GM12878 (cell line): ENCODE data around the gene SDCCAG8. TPM values are rescaled to one million over a fixed set of nuclear protein-coding genes. Genes with fewer than 3 reads are reported as not detected.
A peak's percentile ranks its signal among the peaks of the same experiment; 100 is the strongest.

Experiments
- ATAC-seq: fragments of 200-7000 bp; cut with Tn5 transposase; 3 replicates; pipeline ENCODE4 v1.9.1; 2020; ENCODE audit warnings: mild to moderate bottlenecking, moderate library complexity
- BruUV-seq: library from RNA; stranded (reverse); fragments of 400-500 nt; replicated peaks from 2 replicates; lab custom pipeline; 2021; lab: Mats Ljungman, UMichigan
- CTCF ChIA-PET: fragments of 300-600 bp; sonication (Branson Sonifier 250); formaldehyde crosslinking; extraction: SDS; loops from one replicate; lab custom pipeline; 2021; ENCODE audit warnings: inconsistent platforms; lab: Yijun Ruan, JAX
- POLR2A ChIA-PET: fragments of 350-600 bp; formaldehyde crosslinking; extraction: SDS; loops from one replicate; lab custom pipeline; 2021; ENCODE audit warnings: inconsistent platforms; lab: Charles Lee
- RAD21 ChIA-PET: fragments of 300-600 bp; sonication (Branson Sonifier 250); formaldehyde crosslinking; loops from one replicate; lab custom pipeline; 2023; ENCODE audit warnings: antibody characterized with exemption; ENCODE audit not compliant: unreplicated experiment; lab: Charles Lee
- SMC1A ChIA-PET: fragments of 300-600 bp; sonication (Branson Sonifier 250); formaldehyde crosslinking; loops from one replicate; lab custom pipeline; 2023; ENCODE audit not compliant: unreplicated experiment, uncharacterized antibody; lab: Charles Lee
- DNase-seq: peaks from one replicate; pipeline ENCODE4 v3.0.0-alpha.2; 2011; ENCODE audit warnings: low read depth, low spot score
- FAIRE-seq: peaks from 3 replicates; lab custom pipeline; 2011; peaks lifted over from hg19 to GRCh38; lab: Jason Lieb, UNC
- H2AFZ ChIP-seq: 2 replicates; pipeline ENCODE4 v1.6.0; 2011; ENCODE audit warnings: low read depth, low read length, control low read depth; ENCODE audit not compliant: control insufficient read depth
- H3K27ac ChIP-seq: 2 replicates; pipeline ENCODE4 v1.5.1; 2011; ENCODE audit warnings: control low read depth; ENCODE audit not compliant: control insufficient read depth, insufficient read depth
- H3K27me3 ChIP-seq, 2 experiments: replicated peaks in 1 of 2; 2 replicates each; pipeline versions ENCODE4 v1.6.0 to v1.6.1; 2011; ENCODE audit warnings: low read length in 1 of 2; ENCODE audit not compliant: control insufficient read depth in 2 of 2, insufficient read depth in 2 of 2
- H3K36me3 ChIP-seq, 2 experiments: 2 replicates each; pipeline ENCODE4 v1.5.1; 2011; ENCODE audit warnings: low read length in 1 of 2; ENCODE audit not compliant: control insufficient read depth in 2 of 2, insufficient read depth in 2 of 2
- H3K4me1 ChIP-seq: 2 replicates; pipeline ENCODE4 v1.6.1; 2011; ENCODE audit warnings: mild to moderate bottlenecking, low read length, moderate library complexity, mixed read lengths; ENCODE audit not compliant: control insufficient read depth, insufficient read depth
- H3K4me2 ChIP-seq: 2 replicates; pipeline ENCODE4 v1.6.0; 2011; ENCODE audit warnings: control low read depth; ENCODE audit not compliant: control insufficient read depth, insufficient read depth
- H3K4me3 ChIP-seq: fragments of 200-600 bp; sonication (generic); 2 replicates; pipeline ENCODE4 v1.5.1; 2016
- H3K79me2 ChIP-seq: 2 replicates; pipeline ENCODE4 v1.6.0; 2011; ENCODE audit warnings: low read length; ENCODE audit not compliant: control insufficient read depth, insufficient read depth
- H3K9ac ChIP-seq: 2 replicates; pipeline ENCODE4 v1.8.0; 2011; ENCODE audit warnings: low read length, control low read depth, mixed read lengths; ENCODE audit not compliant: control insufficient read depth, insufficient read depth
- H3K9me3 ChIP-seq: replicated peaks from 3 replicates; pipeline ENCODE4 v1.5.1; 2011; ENCODE audit warnings: mild to moderate bottlenecking, low read length; ENCODE audit not compliant: control insufficient read depth, insufficient read depth
- H4K20me1 ChIP-seq: 2 replicates; pipeline ENCODE4 v1.6.0; 2011; ENCODE audit not compliant: control insufficient read depth, insufficient read depth
- BCL11A ChIP-seq: IDR thresholded peaks from 2 replicates; pipeline ENCODE4 v1.6.1; 2011; ENCODE audit warnings: low read depth, low read length
- CBX3 ChIP-seq: fragments of 200-600 bp; sonication (generic); IDR thresholded peaks from 2 replicates; pipeline ENCODE4 v1.6.1; 2016; ENCODE audit warnings: low read depth, borderline replicate concordance
- FOXM1 ChIP-seq: IDR thresholded peaks from 2 replicates; pipeline ENCODE4 v1.6.1; 2012; ENCODE audit warnings: low read depth, mild to moderate bottlenecking, inconsistent platforms, low read length, moderate library complexity
- IKZF2 ChIP-seq, 2 experiments: fragments of 450-650 bp; IDR thresholded peaks; 2 replicates each; pipeline ENCODE4 v1.6.1; 2017; ENCODE audit warnings: mild to moderate bottlenecking in 2 of 2, moderate library complexity in 2 of 2
- IRF3 ChIP-seq: fragments of 450-650 bp; IDR thresholded peaks from 2 replicates; pipeline ENCODE4 v1.6.1; 2014; ENCODE audit warnings: mild to moderate bottlenecking
- IRF5 ChIP-seq: fragments of 450-650 bp; IDR thresholded peaks from 2 replicates; pipeline ENCODE4 v1.6.1; 2017; ENCODE audit warnings: borderline replicate concordance
- KDM1A ChIP-seq: fragments of 200-600 bp; sonication (generic); IDR thresholded peaks from 2 replicates; pipeline ENCODE4 v1.6.1; 2016; ENCODE audit warnings: borderline replicate concordance
- STAT3 ChIP-seq: IDR thresholded peaks from 2 replicates; pipeline ENCODE4 v1.6.1; 2011; ENCODE audit warnings: low read depth, low read length, improper control_type of control experiment
- TAF1 ChIP-seq: IDR thresholded peaks from 2 replicates; pipeline ENCODE4 v1.6.1; 2011; ENCODE audit warnings: mild to moderate bottlenecking, low read depth, low read length, borderline replicate concordance
- TCF3 ChIP-seq: IDR thresholded peaks from 2 replicates; pipeline ENCODE4 v1.6.1; 2012; ENCODE audit warnings: low read depth, mild to moderate bottlenecking, low read length, borderline replicate concordance; ENCODE audit not compliant: insufficient read depth
- ZBED1 ChIP-seq: IDR thresholded peaks from 2 replicates; pipeline ENCODE4 v1.6.1; 2016; ENCODE audit warnings: borderline replicate concordance
- ZBTB33 ChIP-seq: fragments of 450-650 bp; IDR thresholded peaks from 2 replicates; pipeline ENCODE4 v1.6.1; 2017; ENCODE audit warnings: mild to moderate bottlenecking
- ZBTB4 ChIP-seq: fragments of 450-650 bp; formaldehyde crosslinking; IDR thresholded peaks from 2 replicates; pipeline ENCODE4 v1.4.0; 2022; ENCODE audit warnings: mild to moderate bottlenecking, moderate library complexity
- ZZZ3 ChIP-seq: IDR thresholded peaks from 2 replicates; pipeline ENCODE4 v1.6.1; 2011; ENCODE audit warnings: low read depth; ENCODE audit not compliant: control insufficient read depth, insufficient read length
- WGBS: methylation state at CpG from one replicate; pipeline ENCODE4 v1.1.6; 2016; ENCODE audit warnings: low lambda C conversion rate; ENCODE audit not compliant: insufficient replicate concordance, insufficient coverage; ENCODE audit errors: missing lambda C conversion rate; 5-methylcytosine and 5-hydroxymethylcytosine counted together
- in situ Hi-C: fragments of 300-500 bp; cut with MboI; formaldehyde crosslinking; loops from 9 replicates; pipeline ENCODE4 v1.14.3; 2018; ENCODE audit warnings: mixed read lengths
- intact Hi-C: fragments of 100-400 bp; cut with micrococcal nuclease; formaldehyde crosslinking; loops from one replicate; pipeline ENCODE4 v1.14.2; 2022; ENCODE audit not compliant: unreplicated experiment
- polyA plus RNA-seq, 11 experiments: library from polyadenylated mRNA; depleted of rRNA in 4 of 11; unstranded in 6 of 11; stranded (reverse) in 5 of 11; fragments of >200 nt; fragmentation: Nextera tagmentation in 4 of 11; fragmentation: Illumina TruSeq in 1 of 11; extraction: Ambion mirVana in 4 of 11; extraction: Trizol in 1 of 11; gene quantifications; 1 replicate in 1 of 11; 2 replicates in 10 of 11; pipeline versions ENCODE4 v1.2.1 to v1.2.3, GENCODE V29; 2011 to 2016; ENCODE audit warnings: inconsistent platforms in 2 of 11, missing spikeins in 2 of 11, low read depth in 1 of 11
- total RNA-seq, 4 experiments: library from RNA; depleted of rRNA in 3 of 4; stranded (reverse); fragments of >200 nt in 3 of 4; fragmentation: Illumina TruSeq in 1 of 4; extraction: Trizol in 1 of 4; gene quantifications; 2 replicates each; pipeline versions ENCODE4 v1.2.1 to v1.2.3, GENCODE V29; 2013 to 2021

Gene SDCCAG8
- total and polyA plus RNA-seq, 10 of the 15 experiments (the other 5 are each of a cell fraction or from before 2014, with no cell fraction given) = 15.0 to 25.6 (median 20.6) TPM

GRCh38 chr1:243286409-243287122 is 30.7 kb downstream of the SDCCAG8 start (continued):
- TF ChIP-seq ZBED1 = no peak

- Histone ChIP-seq H3K4me2 (no peak overlapping the region; the same call in 1 of the 2 replicates), H4K20me1 (no peaks in the 10 kb centered on the region), H3K36me3 (peaks cover 0 to 5% of the 10 kb centered on the region in 2 experiments; a peak in 1 of 4 replicates), H3K79me2 (no peaks in the 10 kb centered on the region), H3K4me1 (peaks cover 13% of the 10 kb centered on the region), H3K9ac (no peak overlapping the region), H3K27ac (no peak overlapping the region), H3K4me3 (no peak overlapping the region), H2AFZ (no peak overlapping the region), H3K9me3 (no peaks in the 10 kb centered on the region), H3K27me3 (no peaks in the 10 kb centered on the region)
- DNase-seq (no peak), FAIRE-seq (peak; percentile 18), ATAC-seq (no peak)
- intact Hi-C loops (no loop called here), in situ Hi-C loops (no loop called here)
- RAD21 ChIA-PET = interaction anchor here (1.5 kb wide), 1 partner anchor 26 kb away, joined by 5 read pairs; no protein-coding TSS in a partner anchor
- WGBS = 46% methylated on average over 2 of the region's 2 CpGs
- BruUV-seq = no TSS peak
- SMC1A ChIA-PET = interaction anchor here (1.0 to 3.1 kb wide), 3 partner anchors 27 to 70 kb away, joined by 3 to 12 read pairs (median 7); partner anchors contain the start of genes CEP170 and SDCCAG8
- CTCF ChIA-PET = interaction anchor here (0.6 to 0.9 kb wide), 3 partner anchors 14 to 31 kb away, joined by 3 to 4 read pairs (median 3); partner anchors contain the start of gene SDCCAG8
- POLR2A ChIA-PET = interaction anchor here (0.7 kb wide), 1 partner anchor 352 kb away, joined by 3 read pairs; no protein-coding TSS in a partner anchor
- TF ChIP-seq ZBTB4 (CRISPR knock-in tag) (no peak), TAF1 (no peak), IKZF2 (IDR thresholded peaks at IDR 0.05) (no peak), IRF3 (no peak), ZBTB33 (no peak), IRF5 (no peak), KDM1A (no peak), TCF3 (no peak), FOXM1 (no peak), BCL11A (no peak), ZZZ3 (no peak), CBX3 (no peak), STAT3 (no peak)
These were observed 31.3 kb downstream of the SDCCAG8 start for GRCh38 chr1:243287123-243287460.
